Measurements from ENCODE around the gene KIF3B. TPM values are rescaled to one million over a fixed set of nuclear protein-coding genes. Genes with fewer than 3 reads are reported as not detected.
"Not testable (repeated sequence)": the region's sequence is repeated elsewhere in the genome, so short reads cannot be mapped to it uniquely, and the experiment has no call there.

KIF3B gene
- total RNA-seq, 5 donors from 2014 or later (not counting 1 experiment from before 2014, with no cell fraction given): 11.3 to 14.6 (median 13.6) TPM

DNA sequence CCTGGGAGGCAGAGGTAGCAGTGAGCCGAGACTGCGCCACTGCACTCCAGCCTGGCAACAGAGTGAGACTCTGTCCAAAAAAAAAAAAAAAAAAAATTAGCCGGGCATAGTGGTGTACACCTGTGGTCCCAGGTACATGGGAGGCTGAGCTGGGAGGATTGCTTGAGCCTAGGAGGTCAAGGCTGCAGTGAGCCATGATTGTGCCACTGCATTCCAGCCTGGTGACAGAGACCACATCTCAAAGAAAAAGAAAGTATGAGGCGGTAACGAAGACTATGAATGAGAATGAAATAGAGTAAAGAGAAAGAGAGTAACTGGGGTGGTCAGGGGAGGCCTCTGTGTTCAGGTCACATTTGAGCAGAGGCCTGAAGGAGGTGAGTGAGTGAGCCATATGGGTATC is 31.2 kb upstream of the KIF3B start:
- ATAC-seq (replicated peaks in 1 of 4); H3K9me3 Mint-ChIP-seq; H3K4me3 Mint-ChIP-seq; H3K9me3 ChIP-seq; H3K27ac Mint-ChIP-seq; CTCF ChIA-PET; H3K36me3 Mint-ChIP-seq; H3K27me3 Mint-ChIP-seq; H3K27me3 ChIP-seq (replicated peaks in 1 of 2; ENCODE audit: control insufficient read depth in 2 of 2, extremely low read depth in 1 of 2, insufficient read depth in 2 of 2, low read length in 1 of 2); DNase-seq; H3K4me3 ChIP-seq (ENCODE audit: control insufficient read depth in 1 of 2, extremely low read depth in 1 of 2, low read length in 1 of 2); H3K36me3 ChIP-seq (ENCODE audit: control insufficient read depth in 2 of 2, extremely low read depth in 1 of 2, insufficient read depth in 1 of 2, low read length in 1 of 2); H3K4me1 ChIP-seq (ENCODE audit: control insufficient read depth in 1 of 2, extremely low read depth in 1 of 2, insufficient read depth in 2 of 2, low read length in 2 of 2); H3K27ac ChIP-seq (ENCODE audit: low read length): not testable (repeated sequence)
- peaks cover 10 to 11% (median 11%) of the 10 kb centered on the region in 3 donors for H3K4me1 Mint-ChIP-seq
- POLR2A ChIA-PET: interaction anchor here in 1 of 2 donors (0.6 kb wide), 1 partner anchor 111 kb away, joined by 4 read pairs; no protein-coding TSS in a partner anchor
- 97% methylated on average over 5 of the region's 5 CpGs for WGBS (ENCODE audit: insufficient coverage)

DNA sequence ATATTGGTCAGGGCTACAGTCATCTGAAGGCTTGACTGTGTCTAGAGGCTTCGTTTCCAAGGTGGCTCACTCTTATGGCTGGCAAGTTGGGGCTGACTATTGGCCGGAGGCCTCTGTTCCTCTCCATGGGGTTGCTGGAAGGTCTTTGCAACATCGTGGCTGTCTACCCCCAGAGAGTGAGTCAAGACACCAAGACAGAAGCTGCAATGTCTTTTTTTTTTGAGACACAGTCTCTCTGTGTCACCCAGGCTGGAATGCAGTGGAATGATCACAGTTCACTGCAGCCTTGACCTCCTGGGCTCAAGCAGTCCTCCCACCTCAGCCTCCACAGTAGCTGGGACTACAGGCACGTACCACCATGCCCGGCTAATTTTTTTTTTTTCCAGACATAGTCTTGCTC is 29.4 kb upstream of the KIF3B start:
- CTCF ChIA-PET: no interaction called here
- peaks cover 5 to 20% of the 10 kb centered on the region in 2 experiments for H3K4me1 ChIP-seq (ENCODE audit: control insufficient read depth in 1 of 2, extremely low read depth in 1 of 2, insufficient read depth in 2 of 2, low read length in 2 of 2)
- Mint-ChIP-seq H3K4me1 (peaks cover 25 to 27% (median 26%) of the 10 kb centered on the region in 3 donors), H3K4me3 (no peak overlapping the region), H3K36me3 (no peaks in the 10 kb centered on the region), H3K9me3 (no peaks in the 10 kb centered on the region), H3K27ac (no peak overlapping the region), H3K27me3 (no peaks in the 10 kb centered on the region)
- no peaks in the 10 kb centered on the region for H3K36me3 ChIP-seq (ENCODE audit: control insufficient read depth in 2 of 2, extremely low read depth in 1 of 2, insufficient read depth in 1 of 2, low read length in 1 of 2)
- no peaks in the 10 kb centered on the region for H3K27me3 ChIP-seq (replicated peaks in 1 of 2; ENCODE audit: control insufficient read depth in 2 of 2, extremely low read depth in 1 of 2, insufficient read depth in 2 of 2, low read length in 1 of 2)
- H3K27ac ChIP-seq (ENCODE audit: low read length): no peak overlapping the region
- H3K9me3 ChIP-seq: no peaks in the 10 kb centered on the region
- ATAC-seq (replicated peaks in 1 of 4): no peak
- POLR2A ChIA-PET: interaction anchor here (0.6 to 0.7 kb wide), 2 partner anchors 56 to 166 kb away, joined by 3 to 4 read pairs; no protein-coding TSS in a partner anchor
- no peak overlapping the region for H3K4me3 ChIP-seq (ENCODE audit: control insufficient read depth in 1 of 2, extremely low read depth in 1 of 2, low read length in 1 of 2)
- WGBS (ENCODE audit: insufficient coverage): 86% methylated on average over 4 of the region's 5 CpGs
- no peak for DNase-seq

DNA sequence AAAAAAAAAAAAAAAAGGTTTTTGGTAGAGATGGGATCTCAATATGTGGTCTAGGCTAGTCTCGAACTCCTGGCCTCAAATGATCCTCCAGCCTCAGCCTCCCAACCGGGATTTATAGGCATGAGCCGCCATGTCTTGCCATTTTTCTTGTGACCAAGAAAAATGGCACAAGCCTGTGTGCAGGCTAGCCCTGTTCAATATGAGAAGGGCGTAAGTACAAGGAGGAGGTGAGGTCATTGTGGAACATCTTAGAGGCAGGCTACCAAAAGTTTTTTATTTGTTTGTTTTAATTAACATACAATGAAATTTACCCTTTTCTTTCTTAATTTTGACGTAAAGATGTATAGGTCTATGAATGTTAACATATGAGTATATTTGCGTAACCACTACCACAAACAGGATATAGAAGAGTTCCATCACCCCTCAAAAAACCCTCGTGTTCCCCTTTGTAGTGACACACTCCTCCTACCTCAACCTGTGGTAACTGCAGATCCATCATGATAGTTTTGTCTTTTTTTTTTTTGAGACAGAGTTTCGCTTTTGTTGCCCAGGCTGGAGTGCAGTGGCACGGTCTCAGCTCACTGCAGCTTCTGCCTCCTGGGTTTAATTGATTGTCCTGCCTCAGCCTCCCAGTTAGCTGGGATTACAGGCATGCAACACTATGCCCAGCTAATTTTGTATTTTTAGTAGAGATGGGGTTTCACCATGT is 28.3 kb upstream of the KIF3B start:
- Mint-ChIP-seq H3K27ac (peak overlapping the region; percentile 65 to 70), H3K27me3 (no peaks in the 10 kb centered on the region), H3K9me3 (no peaks in the 10 kb centered on the region), H3K4me1 (peaks cover 26 to 28% (median 27%) of the 10 kb centered on the region in 3 donors), H3K4me3 (peak overlapping the region in 2 of 3 donors; percentile 37 to 53), H3K36me3 (no peaks in the 10 kb centered on the region)
- CTCF ChIA-PET: interaction anchor here (0.6 to 0.7 kb wide), 3 partner anchors 17 to 37 kb away, joined by 3 to 5 read pairs (median 4); no protein-coding TSS in a partner anchor
- no peaks in the 10 kb centered on the region for H3K36me3 ChIP-seq (ENCODE audit: control insufficient read depth in 2 of 2, extremely low read depth in 1 of 2, insufficient read depth in 1 of 2, low read length in 1 of 2)
- POLR2A ChIA-PET: interaction anchor here in 1 of 2 donors (0.6 kb wide), 1 partner anchor 33 kb away, joined by 7 read pairs; no protein-coding TSS in a partner anchor
- H3K27ac ChIP-seq (ENCODE audit: low read length): peak overlapping the region; percentile 31
- H3K9me3 ChIP-seq: no peaks in the 10 kb centered on the region
- H3K4me3 ChIP-seq (ENCODE audit: control insufficient read depth in 1 of 2, extremely low read depth in 1 of 2, low read length in 1 of 2): no peak overlapping the region
- no peaks in the 10 kb centered on the region for H3K27me3 ChIP-seq (replicated peaks in 1 of 2; ENCODE audit: control insufficient read depth in 2 of 2, extremely low read depth in 1 of 2, insufficient read depth in 2 of 2, low read length in 1 of 2)
- DNase-seq: peak in 30 of 35 experiments; percentile 5 to 81 (median 40)
- 92% methylated on average over 2 of the region's 9 CpGs for WGBS (ENCODE audit: insufficient coverage)
- peak; percentile 87 to 97 (median 90) for ATAC-seq (replicated peaks in 1 of 4)
- peaks cover 5 to 20% of the 10 kb centered on the region in 2 experiments for H3K4me1 ChIP-seq (ENCODE audit: control insufficient read depth in 1 of 2, extremely low read depth in 1 of 2, insufficient read depth in 2 of 2, low read length in 2 of 2)

DNA sequence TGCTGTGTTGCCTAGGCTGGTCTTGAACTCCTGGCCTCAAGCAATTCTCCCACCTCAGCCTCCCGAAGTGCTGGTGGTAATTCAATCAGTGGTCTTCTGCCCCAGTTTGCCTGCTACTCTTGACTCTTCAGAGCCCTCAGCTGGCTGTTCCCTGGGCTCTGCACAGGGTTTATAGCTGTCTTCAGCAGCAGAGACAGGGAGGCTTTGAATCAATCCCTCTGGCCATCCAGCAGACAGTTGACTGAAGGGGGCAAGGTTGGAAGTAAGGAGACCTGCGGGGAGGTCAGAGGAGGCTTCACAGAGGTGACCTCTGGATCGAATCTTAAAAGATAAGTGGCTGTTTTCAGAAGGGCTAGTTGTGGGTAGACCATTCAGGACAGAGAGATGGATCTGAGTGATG is 26.0 kb upstream of the KIF3B start:
- Histone ChIP-seq H3K9me3 (no peaks in the 10 kb centered on the region), H3K36me3 (ENCODE audit: control insufficient read depth in 2 of 2, extremely low read depth in 1 of 2, insufficient read depth in 1 of 2, low read length in 1 of 2) (no peaks in the 10 kb centered on the region), H3K4me1 (ENCODE audit: control insufficient read depth in 1 of 2, extremely low read depth in 1 of 2, insufficient read depth in 2 of 2, low read length in 2 of 2) (peaks cover 5 to 20% of the 10 kb centered on the region in 2 experiments), H3K27ac (ENCODE audit: low read length) (no peak overlapping the region), H3K4me3 (ENCODE audit: control insufficient read depth in 1 of 2, extremely low read depth in 1 of 2, low read length in 1 of 2) (no peak overlapping the region), H3K27me3 (replicated peaks in 1 of 2; ENCODE audit: control insufficient read depth in 2 of 2, extremely low read depth in 1 of 2, insufficient read depth in 2 of 2, low read length in 1 of 2) (no peaks in the 10 kb centered on the region)
- ChIA-PET CTCF (no interaction called here), POLR2A (no interaction called here)
- Mint-ChIP-seq H3K4me3 (peak overlapping the region in 1 of 3 donors; percentile 33), H3K9me3 (no peaks in the 10 kb centered on the region), H3K4me1 (peaks cover 26 to 29% (median 28%) of the 10 kb centered on the region in 3 donors), H3K27me3 (no peaks in the 10 kb centered on the region), H3K36me3 (no peaks in the 10 kb centered on the region), H3K27ac (no peak overlapping the region)
- WGBS (ENCODE audit: insufficient coverage): 85% methylated on average over 3 of the region's 3 CpGs
- DNase-seq (no peak), ATAC-seq (replicated peaks in 1 of 4) (no peak)

DNA sequence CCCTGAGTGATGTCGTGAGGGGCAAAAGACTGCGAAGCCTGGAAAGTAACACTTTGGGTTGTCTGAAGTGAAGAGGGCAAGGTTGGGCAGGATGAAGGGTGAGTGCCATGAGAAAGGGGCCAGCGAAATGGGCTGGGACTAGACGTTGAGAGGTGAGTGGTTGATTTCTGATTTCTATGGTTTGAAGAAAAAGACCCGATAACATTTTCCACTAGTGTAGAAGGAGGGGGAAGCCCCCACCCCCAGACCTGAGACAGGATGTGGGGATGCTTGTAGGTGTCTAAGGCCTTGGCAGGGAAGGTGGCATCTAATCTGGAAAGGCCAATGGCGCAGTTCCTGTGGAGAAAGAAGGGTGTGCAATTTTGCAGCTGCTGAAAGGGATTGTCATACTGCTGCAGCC is 25.3 kb upstream of the KIF3B start:
- Mint-ChIP-seq H3K4me3 (peak overlapping the region in 1 of 3 donors; percentile 33), H3K27me3 (no peaks in the 10 kb centered on the region), H3K4me1 (peaks cover 26 to 34% (median 28%) of the 10 kb centered on the region in 3 donors), H3K9me3 (no peaks in the 10 kb centered on the region), H3K27ac (peak overlapping the region; percentile 69 to 72), H3K36me3 (no peaks in the 10 kb centered on the region)
- H3K4me3 ChIP-seq (ENCODE audit: control insufficient read depth in 1 of 2, extremely low read depth in 1 of 2, low read length in 1 of 2): no peak overlapping the region
- peak; percentile 37 to 53 (median 46) for ATAC-seq (replicated peaks in 1 of 4)
- H3K4me1 ChIP-seq (ENCODE audit: control insufficient read depth in 1 of 2, extremely low read depth in 1 of 2, insufficient read depth in 2 of 2, low read length in 2 of 2): peaks cover 5 to 20% of the 10 kb centered on the region in 2 experiments
- no peaks in the 10 kb centered on the region for H3K27me3 ChIP-seq (replicated peaks in 1 of 2; ENCODE audit: control insufficient read depth in 2 of 2, extremely low read depth in 1 of 2, insufficient read depth in 2 of 2, low read length in 1 of 2)
- ChIA-PET POLR2A (interaction anchor here in 1 of 2 donors (0.6 kb wide), 1 partner anchor 27 kb away, joined by 3 read pairs; no protein-coding TSS in a partner anchor), CTCF (no interaction called here)
- DNase-seq: peak in 32 of 35 experiments; percentile 7 to 49 (median 28)
- no peak overlapping the region for H3K27ac ChIP-seq (ENCODE audit: low read length)
- H3K9me3 ChIP-seq: no peaks in the 10 kb centered on the region
- 34% methylated on average over 5 of the region's 6 CpGs for WGBS (ENCODE audit: insufficient coverage)
- no peaks in the 10 kb centered on the region for H3K36me3 ChIP-seq (ENCODE audit: control insufficient read depth in 2 of 2, extremely low read depth in 1 of 2, insufficient read depth in 1 of 2, low read length in 1 of 2)

DNA sequence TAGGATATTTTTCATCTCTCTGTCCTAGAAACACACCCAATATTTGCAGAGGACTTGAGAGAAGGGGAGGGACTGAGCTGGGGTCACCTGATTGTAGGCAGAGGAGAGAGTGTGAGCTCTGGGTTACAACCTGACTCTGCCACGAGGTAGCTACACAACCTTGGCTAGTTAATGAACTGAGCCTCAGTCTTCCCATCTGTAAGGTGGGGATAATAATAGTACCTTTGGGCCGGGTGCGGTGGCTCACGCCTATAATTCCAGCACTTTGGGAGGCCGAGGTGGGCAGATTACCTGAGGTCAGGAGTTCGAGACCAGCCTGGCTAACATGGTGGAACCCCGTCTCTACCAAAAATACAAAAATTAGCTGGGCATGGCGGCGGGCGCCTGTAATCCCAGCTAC is 16.5 kb upstream of the KIF3B start:
- H3K27me3 Mint-ChIP-seq; H3K4me3 ChIP-seq (ENCODE audit: control insufficient read depth in 1 of 2, extremely low read depth in 1 of 2, low read length in 1 of 2); H3K36me3 Mint-ChIP-seq; H3K9me3 ChIP-seq; H3K4me3 Mint-ChIP-seq; CTCF ChIA-PET; POLR2A ChIA-PET; H3K36me3 ChIP-seq (ENCODE audit: control insufficient read depth in 2 of 2, extremely low read depth in 1 of 2, insufficient read depth in 1 of 2, low read length in 1 of 2); H3K27ac ChIP-seq (ENCODE audit: low read length); H3K4me1 ChIP-seq (ENCODE audit: control insufficient read depth in 1 of 2, extremely low read depth in 1 of 2, insufficient read depth in 2 of 2, low read length in 2 of 2); ATAC-seq (replicated peaks in 1 of 4); H3K9me3 Mint-ChIP-seq; DNase-seq; H3K27me3 ChIP-seq (replicated peaks in 1 of 2; ENCODE audit: control insufficient read depth in 2 of 2, extremely low read depth in 1 of 2, insufficient read depth in 2 of 2, low read length in 1 of 2); H3K4me1 Mint-ChIP-seq; H3K27ac Mint-ChIP-seq: not testable (repeated sequence)
- 92% methylated on average over 4 of the region's 10 CpGs for WGBS (ENCODE audit: insufficient coverage)

Data from T-cell (primary cell).